ENCODE data around the gene SLC29A3.
"Not testable (repeated sequence)": the region's sequence is repeated elsewhere in the genome, so short reads cannot be mapped to it uniquely, and the experiment has no call there.

The SLC29A3 gene

GRCh38 chr10:71319042-71319799, at the start of gene SLC29A3:
TSS of gene SLC29A3 (plus strand) at chr10:71319259. CDS start at chr10:71319310, 51 bp downstream.
- no peak for DNase-seq

DNA sequence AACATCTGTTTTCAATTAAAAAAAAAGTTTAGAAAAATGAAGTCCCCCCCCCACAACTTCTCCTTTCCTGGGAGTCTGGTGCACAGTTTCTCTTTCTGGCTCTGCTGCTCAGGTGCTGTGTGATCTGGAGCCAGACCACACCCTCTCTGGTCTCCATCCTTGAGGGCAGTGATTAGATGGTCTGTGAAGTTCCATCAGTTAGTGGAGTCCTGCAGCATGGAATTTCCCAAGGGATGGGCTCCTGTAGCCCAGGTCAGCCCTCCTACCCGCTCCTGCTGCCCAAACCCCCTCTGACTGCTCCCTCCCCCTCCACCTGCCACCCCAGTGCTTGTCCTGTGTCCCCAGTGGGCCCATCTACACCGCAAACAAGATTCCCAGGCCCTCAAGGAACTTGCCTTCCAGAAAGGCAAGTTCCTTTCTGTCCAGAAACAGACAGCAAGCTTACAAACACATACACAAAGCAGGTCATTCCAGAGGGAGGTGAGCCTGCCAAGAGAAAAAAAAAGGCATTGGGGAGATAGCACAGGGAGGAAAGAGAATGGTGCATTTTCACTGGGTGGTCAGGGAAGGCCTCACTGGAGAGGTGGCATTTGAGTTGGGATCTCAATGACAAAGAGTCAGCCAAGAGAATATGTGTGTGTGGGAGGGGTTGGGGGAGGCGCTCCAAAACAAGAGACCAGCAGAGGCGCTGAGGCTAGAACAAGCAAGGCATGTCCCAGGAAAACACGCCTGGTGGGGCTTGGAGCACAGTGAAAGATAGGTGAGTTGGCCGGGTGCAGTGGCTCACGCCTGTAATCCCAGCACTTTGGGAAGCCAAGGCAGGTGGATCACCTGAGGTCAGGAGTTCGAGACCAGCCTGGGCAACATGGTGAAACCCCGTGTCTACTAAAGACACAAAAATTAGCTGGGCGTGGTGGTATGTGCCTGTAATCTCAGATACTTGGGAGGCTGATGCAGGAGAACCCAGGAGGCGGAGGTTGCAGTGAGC, 49.5 kb upstream of the SLC29A3 start:
- DNase-seq = no peak

GRCh38 chr10:71270301-71271220, 48.5 kb upstream of the SLC29A3 start:
- DNase-seq = peak; percentile 40

DNA sequence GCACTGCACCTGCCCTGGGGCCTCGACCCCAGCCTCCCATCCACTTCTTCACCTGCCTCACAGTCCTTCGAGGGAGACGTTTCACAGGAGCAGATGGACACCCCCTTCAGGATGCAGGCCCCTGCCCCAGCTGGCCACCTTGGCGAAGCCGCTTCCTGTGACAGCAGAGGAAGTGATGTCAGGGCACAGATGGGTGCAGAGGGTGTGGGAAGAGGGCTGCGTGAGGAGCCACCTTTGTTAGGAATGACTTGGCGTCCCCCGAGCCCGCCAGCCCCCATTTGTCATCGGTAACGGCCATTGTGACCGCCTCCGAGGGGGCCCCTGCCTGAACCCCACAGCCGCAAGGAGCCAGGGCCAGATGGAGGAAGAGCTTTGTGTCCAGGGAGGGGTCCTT, 47.4 kb upstream of the SLC29A3 start:
- no peak for DNase-seq

DNA sequence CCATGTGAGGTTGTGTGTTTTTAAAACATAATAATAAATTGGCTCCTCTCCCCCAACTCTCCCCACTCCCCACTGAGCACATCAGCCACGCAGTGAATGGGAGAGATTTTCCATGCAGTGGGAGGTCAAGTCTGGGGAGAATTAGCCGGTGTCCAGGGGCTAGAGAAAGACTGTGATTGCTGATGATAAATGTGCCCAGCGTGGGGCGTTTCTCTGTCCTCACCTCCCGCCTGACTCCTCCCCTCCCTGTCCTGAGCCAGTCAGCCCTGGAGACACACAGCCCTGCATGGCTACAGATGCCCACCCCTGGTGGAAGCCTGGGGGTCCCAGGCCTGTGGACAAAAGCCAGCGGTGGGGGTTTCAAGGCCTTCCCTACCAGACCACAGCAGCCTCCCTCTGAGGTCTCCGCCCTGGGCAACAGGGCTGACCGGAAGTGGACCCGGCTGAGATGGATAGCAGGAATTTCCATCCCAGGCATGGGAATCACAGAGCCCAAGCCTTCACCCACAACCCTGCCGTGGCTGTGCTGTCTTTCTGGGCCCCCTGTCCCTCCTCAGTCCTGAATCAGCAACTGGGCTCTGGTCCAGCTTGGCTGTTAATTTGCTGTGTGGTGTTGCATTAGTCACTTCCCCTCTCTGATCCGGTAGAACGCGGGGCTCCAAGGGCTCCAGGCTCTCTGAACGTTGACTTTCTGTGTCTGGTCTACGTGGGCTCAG, 46.8 kb upstream of the SLC29A3 start:
- no peak for DNase-seq

DNA sequence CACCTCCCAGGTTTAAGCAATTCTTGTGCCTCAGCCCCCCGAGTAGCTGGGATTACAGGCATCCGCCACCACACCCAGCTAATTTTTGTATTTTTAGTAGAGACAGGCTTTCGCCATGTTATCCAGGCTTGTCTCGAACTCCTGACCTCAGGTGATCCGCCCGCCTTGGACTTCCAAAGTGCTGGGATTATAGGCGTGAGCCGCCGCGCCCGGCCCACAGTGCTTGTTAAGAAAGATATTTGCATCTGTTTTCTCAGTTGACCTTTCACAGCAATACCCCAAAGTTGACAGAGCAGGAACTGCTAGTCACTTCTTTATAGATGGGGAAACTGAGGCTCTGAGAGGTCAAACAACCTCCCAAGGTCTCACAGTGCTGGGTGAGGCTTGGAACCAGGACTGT, 46.1 kb upstream of the SLC29A3 start:
- DNase-seq = not testable (repeated sequence)

GRCh38 chr10:71273506-71273905, 45.6 kb upstream of the SLC29A3 start:
- no peak for DNase-seq

GRCh38 chr10:71274901-71275796, 43.9 kb upstream of the SLC29A3 start:
- DNase-seq = no peak

DNA sequence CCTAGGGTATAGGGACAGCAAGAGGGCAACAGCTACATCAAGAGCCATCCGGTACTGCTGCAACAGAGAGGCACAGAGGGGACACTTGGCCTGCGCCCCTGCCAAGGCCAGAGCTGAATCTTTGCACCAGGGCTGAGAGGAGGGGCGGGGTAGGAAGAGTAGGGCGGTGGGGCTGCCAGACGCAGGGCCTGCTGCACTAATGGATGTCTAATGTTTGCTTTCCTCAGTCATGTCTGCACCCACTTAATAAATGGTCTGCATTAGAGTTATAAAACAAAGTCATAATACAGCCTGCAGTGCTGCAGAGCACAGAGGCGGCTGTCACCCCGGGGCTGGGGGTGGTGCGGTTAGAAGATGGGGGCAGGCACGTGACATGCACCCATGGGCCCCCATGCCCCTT, 42.2 kb upstream of the SLC29A3 start:
- no peak for DNase-seq

DNA sequence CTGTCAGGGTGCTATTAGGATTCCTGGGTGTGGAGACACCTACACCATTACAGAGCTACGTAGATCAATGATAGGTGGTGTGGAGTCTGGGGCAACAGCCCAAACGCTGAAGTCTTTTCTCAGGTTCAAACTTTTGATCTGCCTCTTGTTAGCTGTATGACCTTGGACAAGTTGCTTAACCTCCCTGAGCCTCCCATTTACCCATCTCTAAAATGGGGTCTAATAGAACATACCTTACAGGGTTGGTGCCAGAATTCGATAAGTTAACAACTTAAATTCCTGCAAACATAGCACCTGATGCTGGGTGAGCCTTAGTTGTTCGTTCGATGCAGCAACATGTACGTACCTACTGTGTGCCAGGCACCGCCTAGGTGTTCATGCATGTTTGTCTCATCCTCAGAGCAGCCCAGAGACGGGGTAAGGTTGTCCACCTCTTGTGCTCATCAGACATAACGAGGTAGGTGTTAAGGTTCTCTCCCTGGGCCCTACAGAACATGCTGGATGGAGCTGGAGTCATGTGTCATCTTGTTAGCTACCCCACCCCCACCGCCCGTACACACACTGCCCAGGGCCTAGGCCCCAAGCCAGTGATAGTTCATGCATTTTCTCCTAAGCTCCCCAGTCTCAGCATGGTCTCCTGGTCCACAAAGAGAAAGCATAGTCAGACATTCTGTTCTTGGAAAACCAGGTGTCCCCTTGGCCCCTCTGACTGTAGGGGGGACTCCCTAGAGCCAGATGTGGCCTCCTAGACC, 41.0 kb upstream of the SLC29A3 start:
- no peak for DNase-seq

DNA sequence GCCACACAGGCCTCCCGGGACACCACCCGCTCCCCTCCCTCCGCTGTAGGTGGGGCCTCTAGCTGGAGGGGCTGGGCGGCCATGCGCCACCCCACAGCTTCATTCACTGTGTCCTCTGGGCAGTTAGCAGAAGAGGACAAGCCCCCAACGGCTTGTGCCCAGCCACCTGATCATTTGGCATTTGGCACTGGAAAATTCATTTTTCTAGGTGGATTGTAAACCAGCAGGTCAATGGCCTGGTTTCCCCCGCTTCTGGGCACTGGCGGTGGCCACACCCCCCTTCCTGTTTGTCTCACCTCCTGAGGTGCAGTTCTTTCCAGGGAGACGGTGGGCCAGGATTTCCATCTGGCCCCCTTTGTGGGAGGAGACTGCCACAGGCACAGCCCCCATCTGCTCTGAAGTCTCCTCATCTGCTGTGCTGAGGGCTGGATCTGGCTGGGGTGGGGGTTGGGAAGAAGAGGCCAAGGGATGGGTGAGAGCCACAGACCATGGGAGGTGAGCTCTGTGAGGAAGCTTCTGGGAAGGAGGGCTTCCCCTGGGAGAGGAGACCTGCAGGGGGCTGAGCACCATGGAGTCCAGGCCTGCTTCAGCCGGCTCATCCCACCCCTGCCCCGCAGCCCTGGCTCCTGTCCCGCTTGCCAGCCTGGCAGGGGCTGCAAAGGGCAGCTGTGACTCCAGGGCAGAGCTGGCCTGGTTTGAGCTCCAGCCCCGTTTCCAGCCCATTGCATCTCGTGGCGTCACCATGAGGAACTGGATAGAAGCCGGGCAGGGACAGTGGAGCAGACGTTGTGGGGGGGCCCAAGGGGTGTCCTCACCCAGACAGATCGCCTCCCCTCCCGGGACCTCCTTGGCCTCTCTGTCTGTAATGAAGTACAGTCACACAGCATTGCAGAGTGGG, 40.1 kb upstream of the SLC29A3 start:
- no peak for DNase-seq

GRCh38 chr10:71279590-71280170, 39.4 kb upstream of the SLC29A3 start:
- no peak for DNase-seq

GRCh38 chr10:71280216-71280615, 38.8 kb upstream of the SLC29A3 start:
- DNase-seq = no peak

GRCh38 chr10:71280825-71281224, 38.2 kb upstream of the SLC29A3 start:
- DNase-seq = no peak

DNA sequence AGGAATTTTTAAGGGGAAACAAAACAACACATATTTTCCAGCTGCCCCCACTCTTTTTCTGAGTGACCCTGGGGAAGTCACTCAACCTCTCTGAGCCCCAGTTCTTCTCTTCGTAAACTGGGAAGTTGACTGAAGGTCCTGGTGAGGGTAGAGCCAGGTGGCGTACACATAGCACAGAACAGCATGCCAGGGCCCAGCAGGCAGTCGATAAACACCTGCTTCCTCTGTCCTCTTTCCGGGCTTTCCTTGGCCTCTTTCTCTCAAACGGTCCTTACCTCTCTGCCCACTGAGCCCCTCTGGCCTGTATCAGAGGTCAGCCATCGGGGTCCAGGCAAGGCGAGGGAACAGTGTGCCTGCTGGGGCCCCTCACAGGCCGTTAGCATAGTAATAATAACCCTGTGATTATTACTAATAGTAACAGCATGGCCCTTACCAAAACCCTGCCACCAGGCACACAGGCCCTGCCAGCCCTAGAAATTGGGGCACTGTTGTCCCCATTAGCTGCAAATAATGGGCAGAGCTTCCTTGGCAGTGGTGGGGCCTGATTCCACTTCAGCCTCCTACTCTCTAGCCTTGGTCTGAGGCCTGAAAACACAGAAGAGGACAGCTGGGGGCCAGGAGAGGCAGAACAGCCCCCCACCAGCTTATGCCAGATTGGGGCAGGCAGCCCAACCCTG, 37.3 kb upstream of the SLC29A3 start:
- no peak for DNase-seq

GRCh38 chr10:71282323-71282680, 36.8 kb upstream of the SLC29A3 start:
- no peak for DNase-seq

DNA sequence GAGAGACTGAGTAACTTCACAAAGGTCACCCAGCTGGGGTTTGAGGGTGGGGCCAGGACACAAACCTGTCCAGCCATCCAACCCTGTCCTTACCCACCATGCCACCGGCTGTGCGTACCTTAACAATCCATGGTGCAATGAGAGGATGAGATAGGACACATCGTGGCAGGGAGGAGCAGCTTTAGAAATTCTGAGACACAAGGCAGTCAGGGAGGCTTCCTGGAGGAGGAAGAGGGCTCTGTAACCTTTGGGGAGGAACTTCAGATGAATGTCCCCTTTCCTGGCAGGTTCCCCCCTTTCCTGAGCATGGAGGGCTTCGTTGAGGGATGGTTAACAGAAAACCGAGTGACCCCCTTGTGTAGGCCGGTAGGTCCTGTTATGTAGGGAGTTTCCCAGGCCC, 35.6 kb upstream of the SLC29A3 start:
- no peak for DNase-seq

- no peak for DNase-seq
Measured at GRCh38 chr10:71283876-71284275, 35.2 kb upstream of the SLC29A3 start.

Measured in NCI-H1436 treated with DMSO at 0.1 percent for 48 hours (cell line).